Naive B cell (primary cell): ENCODE data around the gene KATNAL1. TPM values are rescaled to one million over a fixed set of nuclear protein-coding genes. Genes with fewer than 3 reads are reported as not detected.

Experiments used
- ATAC-seq, 2 donors: fragments of 150-1000 bp; cut with Tn5 transposase; 2 replicates each; pipeline ENCODE4 v1.10.0; 2021; ENCODE audit warnings: low read depth in 2 of 2, mild to moderate bottlenecking in 2 of 2, moderate library complexity in 2 of 2
- DNase-seq: peaks from one replicate; pipeline ENCODE4 v3.0.0; 2022
- H3K27ac Mint-ChIP-seq, 6 donors: one replicate each; pipeline ENCODE4 v1.8.0; 2020 to 2022; ENCODE audit warnings: mild to moderate bottlenecking in 6 of 6, mixed read lengths in 6 of 6, moderate library complexity in 5 of 6, inconsistent platforms in 2 of 6
- H3K27me3 Mint-ChIP-seq, 3 donors: one replicate each; pipeline ENCODE4 v1.8.0; 2021 to 2022; ENCODE audit warnings: mixed read lengths in 3 of 3, mild to moderate bottlenecking in 1 of 3
- H3K36me3 Mint-ChIP-seq, 2 donors: one replicate each; pipeline ENCODE4 v1.8.0; 2020 to 2022; ENCODE audit warnings: mixed read lengths in 2 of 2, inconsistent platforms in 1 of 2, mild to moderate bottlenecking in 1 of 2
- H3K4me1 Mint-ChIP-seq, 3 donors: one replicate each; pipeline ENCODE4 v1.8.0; 2020 to 2022; ENCODE audit warnings: mixed read lengths in 3 of 3, inconsistent platforms in 1 of 3, mild to moderate bottlenecking in 1 of 3, moderate library complexity in 1 of 3
- H3K4me3 Mint-ChIP-seq, 8 donors: one replicate each; pipeline ENCODE4 v1.8.0; 2020 to 2022; ENCODE audit warnings: mild to moderate bottlenecking in 8 of 8, mixed read lengths in 8 of 8, moderate library complexity in 8 of 8, inconsistent platforms in 2 of 8
- H3K9me3 Mint-ChIP-seq, 7 donors: one replicate each; pipeline ENCODE4 v1.8.0; 2020 to 2022; ENCODE audit warnings: mixed read lengths in 7 of 7, mild to moderate bottlenecking in 5 of 7, inconsistent platforms in 2 of 7, moderate library complexity in 1 of 7
- polyA plus RNA-seq, 6 donors: library from polyadenylated mRNA; unstranded; fragments of 300-500 nt; fragmentation: Illumina TruSeq; gene quantifications; one replicate each; pipeline ENCODE4 v1.2.3, GENCODE V29; 2021; ENCODE audit warnings: low read depth in 6 of 6

Gene KATNAL1
- polyA plus RNA-seq, 6 donors from 2014 or later, result 3.7 to 8.9 (median 6.9) TPM

DNA sequence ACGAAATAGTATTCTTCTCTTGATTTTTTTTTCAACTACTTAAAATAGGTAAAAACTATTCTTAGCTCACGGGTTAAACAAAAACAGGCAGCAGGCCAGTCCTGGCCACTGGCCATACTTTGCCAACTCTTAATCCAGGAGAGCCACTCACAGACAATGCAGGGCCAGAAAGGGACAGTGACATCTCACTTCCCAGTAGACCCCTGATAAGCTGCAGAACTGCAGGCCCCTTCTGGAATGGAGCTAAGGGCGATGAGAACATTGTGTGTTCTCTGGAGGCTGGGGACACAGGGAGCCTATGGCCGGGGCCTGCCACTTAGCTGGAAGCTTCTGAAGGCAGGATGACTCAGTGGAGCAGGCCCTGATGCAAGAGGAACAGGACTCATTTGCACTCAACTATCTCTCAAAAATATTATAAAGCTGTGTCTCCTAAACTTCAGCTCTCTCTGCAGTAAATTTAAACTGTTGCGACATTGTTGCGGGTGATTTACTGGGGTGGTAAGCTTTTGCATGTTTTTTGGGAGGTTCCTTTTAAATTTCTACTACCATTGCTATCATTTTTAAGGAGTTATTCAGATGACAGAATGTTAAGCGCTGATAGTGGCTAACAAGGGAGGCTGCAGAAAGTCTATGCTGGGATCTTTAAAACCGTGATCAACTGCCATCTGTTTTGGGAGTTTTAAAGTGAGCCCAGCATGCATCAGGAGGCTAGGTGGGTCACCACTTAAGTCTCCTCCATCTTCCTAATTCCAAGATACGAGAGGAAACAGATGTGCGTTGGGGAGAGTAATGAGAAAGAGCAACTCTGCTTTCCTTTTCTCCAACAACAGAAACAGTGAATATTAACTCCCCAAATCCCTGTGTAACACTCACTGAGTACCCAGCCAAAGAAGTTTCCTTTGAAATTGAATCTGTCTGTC lies 33.2 kb upstream of the KATNAL1 start:
- H3K27me3 Mint-ChIP-seq, result no peaks in the 10 kb centered on the region
- no peak overlapping the region for H3K4me3 Mint-ChIP-seq
- peaks cover 9 to 22% (median 13%) of the 10 kb centered on the region in 3 donors for H3K4me1 Mint-ChIP-seq
- H3K9me3 Mint-ChIP-seq, result no peaks in the 10 kb centered on the region
- H3K27ac Mint-ChIP-seq, result peak overlapping the region in 1 of 6 donors; percentile 28
- ATAC-seq (no peak), DNase-seq (no peak)
- H3K36me3 Mint-ChIP-seq, result peaks cover 0 to 3% of the 10 kb centered on the region in 2 donors

DNA sequence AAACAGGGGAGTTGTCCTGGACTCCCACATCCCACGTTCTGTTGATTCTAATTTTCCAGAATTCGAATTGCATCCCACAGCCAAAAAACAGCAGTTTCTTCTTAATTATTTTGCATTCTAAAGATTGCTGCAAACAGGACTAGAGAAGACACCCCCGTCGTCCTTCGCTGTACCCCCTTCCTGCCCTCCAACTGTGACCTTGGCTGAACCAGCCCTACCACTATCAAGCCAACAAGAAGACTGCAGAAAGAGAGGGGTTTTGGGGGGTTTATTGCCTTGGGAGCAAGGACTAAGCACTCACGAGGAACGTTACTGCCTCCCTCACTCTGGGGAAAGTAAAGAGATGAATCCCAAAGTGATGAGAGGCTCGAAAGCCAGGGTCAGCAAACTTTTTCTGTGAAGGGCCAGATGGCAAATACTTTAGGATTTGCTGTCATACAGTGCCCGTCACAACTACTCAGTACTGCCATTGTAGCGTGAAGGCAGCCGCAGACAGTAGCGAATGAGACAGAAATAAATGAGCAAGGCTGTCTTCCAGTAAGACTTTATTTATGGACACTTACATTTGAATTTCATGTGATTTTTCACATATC lies 32.5 kb upstream of the KATNAL1 start:
- Mint-ChIP-seq H3K27me3 (no peaks in the 10 kb centered on the region), H3K4me3 (peak overlapping the region in 1 of 8 donors; percentile 44), H3K36me3 (peaks cover 0 to 3% of the 10 kb centered on the region in 2 donors), H3K4me1 (peaks cover 7 to 14% (median 9%) of the 10 kb centered on the region in 3 donors), H3K27ac (peak overlapping the region in 1 of 6 donors; percentile 28), H3K9me3 (no peaks in the 10 kb centered on the region)
- no peak for ATAC-seq
- DNase-seq, result no peak

DNA sequence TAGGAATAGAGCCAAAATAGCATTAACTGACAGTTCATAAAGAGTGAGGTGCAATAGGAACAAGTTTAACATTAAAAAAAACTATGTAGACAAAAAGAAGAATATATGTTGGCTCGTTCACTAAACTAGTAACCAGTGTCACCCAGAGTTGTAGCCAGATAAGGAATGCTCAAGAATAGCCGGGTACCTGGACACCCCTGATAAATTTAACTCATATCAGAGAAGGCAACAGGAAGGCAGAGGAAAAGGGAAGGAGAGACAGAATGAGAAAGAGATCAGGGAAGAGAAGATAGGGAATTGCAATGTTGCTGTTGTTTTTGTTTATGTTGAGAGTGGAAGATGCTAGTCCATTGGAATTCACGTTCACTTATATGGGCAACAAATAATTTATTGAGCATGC lies 31.6 kb upstream of the KATNAL1 start:
- H3K36me3 Mint-ChIP-seq, result peaks cover 0 to 3% of the 10 kb centered on the region in 2 donors
- no peak overlapping the region for H3K4me3 Mint-ChIP-seq
- H3K27me3 Mint-ChIP-seq, result no peaks in the 10 kb centered on the region

GRCh38 chr13:30338331-30338851 lies 31.0 kb upstream of the KATNAL1 start:
- ATAC-seq, result no peak
- peaks cover 0 to 3% of the 10 kb centered on the region in 2 donors for H3K36me3 Mint-ChIP-seq
- no peak overlapping the region for H3K4me3 Mint-ChIP-seq
- DNase-seq, result no peak
- peak overlapping the region in 1 of 6 donors; percentile 34 for H3K27ac Mint-ChIP-seq
- peaks cover 11 to 23% (median 22%) of the 10 kb centered on the region in 3 donors for H3K4me1 Mint-ChIP-seq
- no peaks in the 10 kb centered on the region for H3K9me3 Mint-ChIP-seq
- no peaks in the 10 kb centered on the region for H3K27me3 Mint-ChIP-seq

More for the DNA sequence above, 31.6 kb upstream of the KATNAL1 start:
- ATAC-seq (no peak), DNase-seq (no peak)
- H3K4me1 Mint-ChIP-seq, result peaks cover 7 to 20% (median 18%) of the 10 kb centered on the region in 3 donors
- no peak overlapping the region for H3K27ac Mint-ChIP-seq
- no peaks in the 10 kb centered on the region for H3K9me3 Mint-ChIP-seq

GRCh38 chr13:30337061-30337610 lies 29.8 kb upstream of the KATNAL1 start:
- DNase-seq (no peak), ATAC-seq (no peak)
- Mint-ChIP-seq H3K9me3 (no peaks in the 10 kb centered on the region), H3K27me3 (no peaks in the 10 kb centered on the region), H3K4me3 (no peak overlapping the region), H3K4me1 (peaks cover 23 to 36% (median 35%) of the 10 kb centered on the region in 3 donors), H3K27ac (peak overlapping the region in 1 of 6 donors; percentile 23), H3K36me3 (peaks cover 0 to 3% of the 10 kb centered on the region in 2 donors)

DNA sequence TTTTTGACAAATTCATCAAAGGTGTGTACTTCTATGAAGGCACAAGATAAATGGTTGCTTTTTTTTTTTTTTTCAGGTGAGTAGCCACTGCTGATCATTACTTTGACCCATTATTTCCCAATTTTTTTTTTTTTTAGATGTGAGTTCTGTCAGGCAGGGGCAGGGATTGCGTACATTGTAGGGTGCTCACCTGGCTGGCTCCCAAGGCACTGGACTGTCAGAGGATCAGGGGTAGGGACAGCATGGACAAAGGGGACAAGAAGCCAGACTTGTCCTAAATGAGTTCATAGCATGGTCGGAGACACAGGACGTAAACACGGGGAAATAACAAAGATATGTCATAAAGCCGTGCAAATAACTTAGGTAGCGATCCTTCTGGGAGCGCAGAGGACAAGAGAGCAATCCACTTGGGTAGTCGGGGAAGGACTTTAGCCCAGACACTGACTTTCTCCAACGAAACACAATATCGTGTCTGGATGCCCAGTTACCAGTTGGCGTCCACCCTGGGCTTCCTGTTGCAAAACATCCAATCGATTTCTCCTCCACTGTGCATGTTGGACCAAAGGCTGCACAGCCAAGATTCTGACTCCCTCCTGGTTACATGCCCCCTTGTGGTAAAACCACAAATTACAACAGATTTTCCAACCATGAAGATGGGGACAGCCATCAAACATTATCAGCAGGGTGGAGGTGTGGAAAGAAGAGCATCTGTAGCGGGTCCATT lies 27.5 kb upstream of the KATNAL1 start:
- ATAC-seq, result no peak
- H3K27ac Mint-ChIP-seq, result peak overlapping the region in 3 of 6 donors; percentile 37 to 87 (median 86)

DNA sequence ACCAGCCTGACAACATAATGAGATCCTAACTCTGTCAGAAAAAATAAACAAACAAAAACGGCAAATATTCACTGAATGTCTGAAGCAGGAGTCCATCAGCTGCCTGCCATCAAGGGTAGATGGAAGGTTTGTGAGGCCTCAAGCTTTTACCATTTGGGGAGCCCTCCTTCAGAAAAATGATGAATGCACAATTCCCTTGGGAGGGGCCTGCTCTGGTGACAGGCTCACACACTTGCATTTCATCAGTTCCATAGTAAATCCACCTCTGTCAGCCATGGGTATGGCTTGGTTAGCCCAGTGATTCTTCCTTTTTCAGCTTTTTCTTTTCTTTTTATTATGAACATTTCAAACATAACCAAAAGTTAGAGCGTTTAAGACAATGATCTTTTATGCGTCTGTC lies 26.3 kb upstream of the KATNAL1 start:
- Mint-ChIP-seq H3K36me3 (no peaks in the 10 kb centered on the region), H3K27me3 (no peaks in the 10 kb centered on the region), H3K27ac (peak overlapping the region in 2 of 6 donors; percentile 47 to 61), H3K9me3 (no peaks in the 10 kb centered on the region), H3K4me1 (peaks cover 34 to 57% (median 54%) of the 10 kb centered on the region in 3 donors), H3K4me3 (peak overlapping the region in 3 of 8 donors; percentile 64 to 70 (median 67))
- DNase-seq (no peak), ATAC-seq (no peak)

More for the DNA sequence above, 27.5 kb upstream of the KATNAL1 start:
- H3K27me3 Mint-ChIP-seq, result no peaks in the 10 kb centered on the region
- H3K36me3 Mint-ChIP-seq, result peaks cover 0 to 3% of the 10 kb centered on the region in 2 donors
- no peak for DNase-seq
- H3K4me1 Mint-ChIP-seq, result peaks cover 30 to 51% (median 47%) of the 10 kb centered on the region in 3 donors
- no peaks in the 10 kb centered on the region for H3K9me3 Mint-ChIP-seq
- H3K4me3 Mint-ChIP-seq, result peak overlapping the region in 2 of 8 donors; percentile 25 to 51

DNA sequence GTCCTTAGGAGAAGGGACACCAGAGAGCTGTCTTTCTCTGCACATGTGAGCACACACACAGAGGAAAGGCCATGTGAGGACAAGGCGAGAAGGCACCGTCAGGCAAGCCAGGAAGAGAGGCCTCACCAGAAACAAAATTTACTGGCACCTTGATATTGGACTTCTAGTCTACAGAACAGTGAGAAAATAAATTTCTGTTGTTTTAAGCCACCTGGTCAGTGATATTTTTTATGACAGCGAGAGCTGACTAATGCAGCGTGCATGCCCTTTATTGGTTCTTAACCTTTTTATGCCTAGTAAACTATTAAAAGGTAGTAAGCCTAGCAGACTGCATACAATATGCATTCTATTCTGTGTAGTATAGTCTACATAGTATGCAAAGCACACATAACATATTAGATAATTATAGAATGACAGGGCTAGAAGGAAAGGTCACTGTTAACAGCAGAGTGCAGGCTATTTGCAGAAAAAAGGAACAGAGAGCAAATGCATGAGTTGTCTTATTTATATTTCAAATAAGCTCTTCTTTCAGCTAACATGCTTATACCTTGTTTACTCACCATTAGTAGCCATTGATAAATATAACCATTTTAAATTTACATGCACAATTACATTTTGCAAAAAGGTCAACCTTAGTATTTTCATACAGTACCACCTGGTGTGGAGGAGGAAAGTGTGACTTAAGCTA lies 25.2 kb upstream of the KATNAL1 start:
- peak overlapping the region in 1 of 6 donors; percentile 4 for H3K27ac Mint-ChIP-seq
- H3K36me3 Mint-ChIP-seq, result no peaks in the 10 kb centered on the region
- H3K4me1 Mint-ChIP-seq, result peaks cover 34 to 59% (median 54%) of the 10 kb centered on the region in 3 donors
- DNase-seq (no peak), ATAC-seq (peak; percentile 56 to 57)
- H3K4me3 Mint-ChIP-seq, result peak overlapping the region in 6 of 8 donors; percentile 3 to 70 (median 27)
- H3K9me3 Mint-ChIP-seq, result no peaks in the 10 kb centered on the region
- no peaks in the 10 kb centered on the region for H3K27me3 Mint-ChIP-seq

GRCh38 chr13:30331331-30331771 lies 24.0 kb upstream of the KATNAL1 start:
- Mint-ChIP-seq H3K9me3 (no peaks in the 10 kb centered on the region), H3K4me3 (no peak overlapping the region), H3K27me3 (no peaks in the 10 kb centered on the region), H3K36me3 (no peaks in the 10 kb centered on the region), H3K27ac (no peak overlapping the region), H3K4me1 (peaks cover 29 to 54% (median 48%) of the 10 kb centered on the region in 3 donors)
- no peak for ATAC-seq
- no peak for DNase-seq

DNA sequence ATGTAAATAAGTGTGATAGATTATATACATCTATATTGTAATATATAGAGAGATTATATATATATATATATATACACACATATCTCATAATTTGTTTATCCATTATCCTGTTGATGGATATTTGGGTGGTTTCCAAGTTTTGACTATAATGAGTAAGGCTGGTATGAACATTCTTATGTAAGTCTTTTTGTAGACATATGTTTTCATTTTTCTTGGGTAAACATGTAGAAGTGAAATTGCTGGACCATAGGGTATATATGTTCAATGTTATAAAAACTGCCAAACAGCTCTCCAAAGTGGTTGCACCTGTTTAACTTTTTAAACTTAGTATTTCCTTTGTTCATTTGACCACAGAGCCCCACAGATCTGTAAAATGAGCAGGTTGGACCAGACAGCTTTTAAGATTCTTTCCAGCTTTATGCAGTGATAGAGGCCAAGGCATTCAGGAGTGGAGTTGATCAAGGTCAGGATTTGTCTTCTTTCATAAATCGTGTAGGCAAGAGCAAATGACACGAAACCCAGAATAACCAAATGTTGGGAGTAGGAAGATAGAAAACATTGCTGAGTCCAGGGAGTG lies 21.7 kb upstream of the KATNAL1 start:
- H3K27ac Mint-ChIP-seq, result peak overlapping the region in 1 of 6 donors; percentile 70
- DNase-seq (no peak), ATAC-seq (no peak)
- peak overlapping the region in 2 of 8 donors; percentile 2 to 40 for H3K4me3 Mint-ChIP-seq
- H3K27me3 Mint-ChIP-seq, result no peaks in the 10 kb centered on the region
- H3K36me3 Mint-ChIP-seq, result no peaks in the 10 kb centered on the region
- H3K9me3 Mint-ChIP-seq, result no peaks in the 10 kb centered on the region
- H3K4me1 Mint-ChIP-seq, result peaks cover 27 to 43% (median 38%) of the 10 kb centered on the region in 3 donors

DNA sequence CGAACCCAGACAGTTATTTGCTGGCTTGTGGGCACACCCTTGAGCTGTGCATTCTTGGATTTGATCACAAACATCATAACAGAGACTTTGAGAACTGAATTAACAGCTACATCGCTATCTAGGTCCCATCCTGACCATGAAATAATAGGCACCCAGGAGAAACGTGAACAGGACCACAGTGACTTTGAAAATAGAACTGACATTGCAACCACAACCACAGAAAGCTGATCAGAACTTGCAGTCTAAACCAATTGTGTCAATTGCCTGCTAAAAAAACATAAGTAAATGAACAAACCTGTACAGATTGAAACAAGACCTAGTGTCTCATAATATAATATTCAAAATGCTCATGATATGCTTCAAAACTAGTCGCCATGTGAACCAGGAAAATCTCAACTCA lies 18.3 kb upstream of the KATNAL1 start:
- Mint-ChIP-seq H3K27ac (no peak overlapping the region), H3K4me3 (no peak overlapping the region), H3K4me1 (peaks cover 9 to 19% (median 14%) of the 10 kb centered on the region in 3 donors), H3K9me3 (no peaks in the 10 kb centered on the region), H3K36me3 (no peaks in the 10 kb centered on the region), H3K27me3 (no peaks in the 10 kb centered on the region)
- DNase-seq (no peak), ATAC-seq (no peak)

- DNase-seq (no peak), ATAC-seq (no peak)
- H3K27ac Mint-ChIP-seq, result no peak overlapping the region
- H3K4me1 Mint-ChIP-seq, result peaks cover 4 to 12% (median 4%) of the 10 kb centered on the region in 3 donors
- H3K4me3 Mint-ChIP-seq, result no peak overlapping the region
- H3K27me3 Mint-ChIP-seq, result no peaks in the 10 kb centered on the region
- no peaks in the 10 kb centered on the region for H3K36me3 Mint-ChIP-seq
- H3K9me3 Mint-ChIP-seq, result no peaks in the 10 kb centered on the region
These were observed 16.2 kb upstream of the KATNAL1 start for GRCh38 chr13:30323524-30323923.
